ENCODE data around the gene CA9. TPM values are rescaled to one million over a fixed set of nuclear protein-coding genes. Genes with fewer than 3 reads are reported as not detected.

The CA9 gene
- polyA plus RNA-seq, 3 donors, result not detected

GRCh38 chr9:35674025-35674361 is 265 bp downstream of the CA9 start:
- Mint-ChIP-seq H3K36me3 (peaks cover 0 to 5% of the 10 kb centered on the region in 2 donors), H3K4me1 (peaks cover 10% of the 10 kb centered on the region), H3K27ac (no peak overlapping the region), H3K27me3 (ENCODE audit: low read depth in 3 of 3) (peaks cover 24 to 37% (median 31%) of the 10 kb centered on the region in 3 donors), H3K4me3 (no peak overlapping the region), H3K9me3 (peaks cover 0 to 5% (median 2%) of the 10 kb centered on the region in 7 donors)
- no peak for DNase-seq
- intact Hi-C loops (cut with micrococcal nuclease), result no loop called here
- no peak overlapping the region for H3K4me3 ChIP-seq (replicated peaks in 1 of 3; ENCODE audit: low read depth in 2 of 3, low read length in 3 of 3)
- H3K27ac ChIP-seq (ENCODE audit: low read depth in 1 of 2, low read length in 2 of 2), result no peak overlapping the region
- H2AFZ ChIP-seq (ENCODE audit: insufficient read depth, low read depth, low read length, poor library complexity, severe bottlenecking), result no peak overlapping the region
- H3K27me3 ChIP-seq (ENCODE audit: control insufficient read depth in 2 of 2, insufficient read depth in 2 of 2, low read length in 2 of 2), result peaks cover 7 to 27% of the 10 kb centered on the region in 2 donors
- no peaks in the 10 kb centered on the region for H3K9me3 ChIP-seq (replicated peaks in 1 of 2; ENCODE audit: control insufficient read depth in 1 of 2, insufficient read depth in 1 of 2, low read length in 2 of 2)
- H3K79me2 ChIP-seq (ENCODE audit: insufficient read depth, low read length), result no peaks in the 10 kb centered on the region
- peaks cover 12 to 13% of the 10 kb centered on the region in 2 donors for H3K4me1 ChIP-seq (ENCODE audit: control insufficient read depth in 1 of 2, insufficient read depth in 2 of 2, low read length in 2 of 2)
- no peak overlapping the region for H3K4me2 ChIP-seq (replicated peaks; ENCODE audit: extremely low read depth, low read length, poor library complexity, severe bottlenecking)
- H4K20me1 ChIP-seq (ENCODE audit: insufficient read depth, low read length), result no peaks in the 10 kb centered on the region
- WGBS (ENCODE audit: insufficient coverage), result 80% methylated on average over 1 of the region's 3 CpGs
- TF ChIP-seq CTCF (IDR thresholded peaks at IDR 0.05), result no peak
- no peak overlapping the region for H3K9ac ChIP-seq (ENCODE audit: insufficient read depth, low read length, poor library complexity, severe bottlenecking)
- no peaks in the 10 kb centered on the region for H3K36me3 ChIP-seq (replicated peaks in 1 of 2; ENCODE audit: control insufficient read depth in 1 of 2, insufficient read depth in 2 of 2, low read length in 2 of 2)

DNA sequence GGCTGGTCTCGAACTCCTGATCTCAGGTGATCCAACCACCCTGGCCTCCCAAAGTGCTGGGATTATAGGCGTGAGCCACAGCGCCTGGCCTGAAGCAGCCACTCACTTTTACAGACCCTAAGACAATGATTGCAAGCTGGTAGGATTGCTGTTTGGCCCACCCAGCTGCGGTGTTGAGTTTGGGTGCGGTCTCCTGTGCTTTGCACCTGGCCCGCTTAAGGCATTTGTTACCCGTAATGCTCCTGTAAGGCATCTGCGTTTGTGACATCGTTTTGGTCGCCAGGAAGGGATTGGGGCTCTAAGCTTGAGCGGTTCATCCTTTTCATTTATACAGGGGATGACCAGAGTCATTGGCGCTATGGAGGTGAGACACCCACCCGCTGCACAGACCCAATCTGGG is 1.5 kb downstream of the CA9 start:
- Mint-ChIP-seq H3K27ac (no peak overlapping the region), H3K4me1 (peaks cover 10% of the 10 kb centered on the region), H3K36me3 (peaks cover 0 to 5% of the 10 kb centered on the region in 2 donors), H3K27me3 (ENCODE audit: low read depth in 3 of 3) (peaks cover 24 to 39% (median 31%) of the 10 kb centered on the region in 3 donors), H3K4me3 (peak overlapping the region; percentile 69 to 87), H3K9me3 (peaks cover 0 to 5% (median 2%) of the 10 kb centered on the region in 7 donors)
- Histone ChIP-seq H3K9ac (ENCODE audit: insufficient read depth, low read length, poor library complexity, severe bottlenecking) (no peak overlapping the region), H3K4me3 (replicated peaks in 1 of 3; ENCODE audit: low read depth in 2 of 3, low read length in 3 of 3) (peak overlapping the region in 1 of 3 experiments; percentile 71), H3K9me3 (replicated peaks in 1 of 2; ENCODE audit: control insufficient read depth in 1 of 2, insufficient read depth in 1 of 2, low read length in 2 of 2) (no peaks in the 10 kb centered on the region), H3K36me3 (replicated peaks in 1 of 2; ENCODE audit: control insufficient read depth in 1 of 2, insufficient read depth in 2 of 2, low read length in 2 of 2) (no peaks in the 10 kb centered on the region), H3K4me1 (ENCODE audit: control insufficient read depth in 1 of 2, insufficient read depth in 2 of 2, low read length in 2 of 2) (peaks cover 12 to 13% of the 10 kb centered on the region in 2 donors), H4K20me1 (ENCODE audit: insufficient read depth, low read length) (no peaks in the 10 kb centered on the region), H2AFZ (ENCODE audit: insufficient read depth, low read depth, low read length, poor library complexity, severe bottlenecking) (peak overlapping the region; percentile 83), H3K27ac (ENCODE audit: low read depth in 1 of 2, low read length in 2 of 2) (no peak overlapping the region), H3K4me2 (replicated peaks; ENCODE audit: extremely low read depth, low read length, poor library complexity, severe bottlenecking) (peak overlapping the region; percentile 77), H3K27me3 (ENCODE audit: control insufficient read depth in 2 of 2, insufficient read depth in 2 of 2, low read length in 2 of 2) (peaks cover 7 to 27% of the 10 kb centered on the region in 2 donors), H3K79me2 (ENCODE audit: insufficient read depth, low read length) (no peaks in the 10 kb centered on the region)
- 53% methylated on average over 10 of the region's 13 CpGs for WGBS (ENCODE audit: insufficient coverage)
- TF ChIP-seq CTCF (IDR thresholded peaks at IDR 0.05), result no peak
- no peak for DNase-seq
- intact Hi-C loops (cut with micrococcal nuclease), result no loop called here

All from CD14-positive monocyte (primary cell).